C4-2B (cell line): Measurements from ENCODE around the gene RNU6-9.
"Not testable (repeated sequence)": the region's sequence is repeated elsewhere in the genome, so short reads cannot be mapped to it uniquely, and the experiment has no call there.

ENCODE experiments used
- CTCF ChIP-seq: fragments of 450-650 bp; conservative IDR thresholded peaks from 2 replicates; pipeline ENCODE4 v1.5.1; 2017; ENCODE audit warnings: mild to moderate bottlenecking
- ZFX ChIP-seq: fragments of 450-650 bp; IDR thresholded peaks from 2 replicates; pipeline ENCODE4 v1.6.1; 2017

GRCh38 chr19:891421-892200 lies 1.7 kb upstream of the RNU6-9 start:
- TF ChIP-seq CTCF, ZFX: not testable (repeated sequence)
